Ovary (tissue), 9 donors: ENCODE data around the gene FAF2. TPM values are rescaled to one million over a fixed set of nuclear protein-coding genes. Genes with fewer than 3 reads are reported as not detected.

Source experiments
- DNase-seq, 5 donors: peaks; one replicate each; pipeline ENCODE4 v3.0.0-alpha.2; 2019 to 2020
- H3K27ac ChIP-seq, 2 donors: fragments of 200-600 bp; one replicate each; pipeline versions ENCODE4 v1.5.1 to v1.8.0; 2019 to 2022
- H3K27me3 ChIP-seq: fragments of 200-600 bp; one replicate; pipeline ENCODE4 v1.8.0; 2022
- H3K36me3 ChIP-seq: fragments of 200-600 bp; sonication (generic); one replicate; pipeline ENCODE4 v1.5.1; 2019
- H3K4me1 ChIP-seq: one replicate; pipeline ENCODE4 v1.8.1; 2013; ENCODE audit warnings: mild to moderate bottlenecking, moderate library complexity; ENCODE audit not compliant: insufficient read depth
- H3K4me3 ChIP-seq: fragments of 200-600 bp; sonication (generic); one replicate; pipeline ENCODE4 v1.5.1; 2017
- H3K9me3 ChIP-seq, 2 donors: fragments of 200-600 bp in 1 of 2; sonication (generic) in 1 of 2; one replicate each; pipeline versions ENCODE4 v1.5.1 to v1.8.1; 2013 to 2019; ENCODE audit warnings: mild to moderate bottlenecking in 1 of 2, moderate library complexity in 1 of 2
- EP300 ChIP-seq: sonication (generic); formaldehyde crosslinking; IDR thresholded peaks from one replicate; pipeline ENCODE4 v1.6.1; 2017; ENCODE audit warnings: antibody characterized with exemption
- POLR2A ChIP-seq: fragments of 450-650 bp; IDR thresholded peaks from one replicate; pipeline ENCODE4 v1.6.1; 2017; ENCODE audit warnings: antibody characterized with exemption, mild to moderate bottlenecking, moderate library complexity
- WGBS, 3 donors: extraction: QIAGEN DNeasy Blood & Tissue Kit in 1 of 3; methylation state at CpG; one replicate each; pipeline versions ENCODE4 v1.1.5 to v1.1.7; 2013 to 2017; 5-methylcytosine and 5-hydroxymethylcytosine counted together
- intact Hi-C, 4 donors: fragments of 100-400 bp; cut with DNase I; formaldehyde crosslinking; loops; one replicate each; pipeline versions ENCODE4 v1.11.0 to v1.15.1; 2022 to 2023
- polyA plus RNA-seq, 2 donors: library from polyadenylated mRNA; stranded (reverse); fragments of 200-250 nt in 1 of 2; fragments of 350-450 nt in 1 of 2; fragmentation: Illumina TruSeq in 1 of 2; extraction: RNeasy Lipid Tissue Mini Kit (QIAGEN cat#74804) in 1 of 2; gene quantifications; one replicate each; pipeline ENCODE4 v1.2.3, GENCODE V29; 2013 to 2014
- total RNA-seq, 7 donors: library from RNA; depleted of rRNA in 2 of 7; stranded (reverse); fragments of >200 nt in 2 of 7; fragmentation: NEBNext Ultra II Directional in 3 of 7; extraction: Animal tissue kit (Norgen Biotek cat#: 25700) in 3 of 7; gene quantifications; one replicate each; pipeline versions ENCODE4 v1.1.0 to v1.2.4, GENCODE V29; 2016 to 2023
- TF ChIP-seq, protein P1 (sequence below), 3 donors: fragments of 450-650 bp in 2 of 3; fragments of 200-600 bp in 1 of 3; IDR thresholded peaks; one replicate each; pipeline versions ENCODE4 v1.5.1 to v1.8.0; 2016 to 2022; ENCODE audit warnings: antibody characterized with exemption in 3 of 3, mild to moderate bottlenecking in 1 of 3
- donor health status: DM: no; HTN: no; CAD: no; lungs with moderate emphysema.
- donor health status: DM: no; HTN: no; CAD: no.
- donor health status: Bipolar disorder and iron deficiency.
- donor health status: DM: yes; HTN: yes; CAD: no.
- donor health status: DM: no; HTN: no; CAD: no.
- donor health status: DM: yes; HTN: yes; CAD: no.

FAF2 gene
- total and polyA plus RNA-seq, 9 donors, result 17.2 to 46.7 (median 34.4) TPM

- no peaks in the 10 kb centered on the region for H3K27me3 ChIP-seq
- H3K27ac ChIP-seq, result no peak overlapping the region
Measured at GRCh38 chr5:176458904-176459561, 10.8 kb downstream of the FAF2 start.

DNA sequence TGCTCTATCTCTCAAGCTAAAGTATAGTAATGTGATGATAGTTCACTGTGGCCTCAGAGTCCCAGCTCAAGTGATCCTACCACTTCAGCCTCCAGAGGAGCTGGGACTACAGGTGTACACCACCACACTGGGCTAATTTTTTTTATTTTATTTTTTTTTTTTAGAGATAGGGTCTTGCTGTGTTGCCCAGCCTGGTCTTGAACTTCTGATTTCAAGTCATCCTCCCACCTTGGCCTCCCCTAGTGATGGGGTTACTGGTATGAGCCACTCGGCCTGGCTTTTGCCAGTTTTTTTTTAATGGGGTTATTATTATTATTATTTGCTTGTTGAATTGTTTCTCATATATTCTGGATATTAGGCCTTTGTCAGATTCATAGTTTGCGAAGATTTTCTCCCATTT lies 13.2 kb downstream of the FAF2 start:
- no peaks in the 10 kb centered on the region for H3K36me3 ChIP-seq
- no peak overlapping the region for H3K4me3 ChIP-seq
- H3K9me3 ChIP-seq, result no peaks in the 10 kb centered on the region
- TF ChIP-seq, protein P1, sequence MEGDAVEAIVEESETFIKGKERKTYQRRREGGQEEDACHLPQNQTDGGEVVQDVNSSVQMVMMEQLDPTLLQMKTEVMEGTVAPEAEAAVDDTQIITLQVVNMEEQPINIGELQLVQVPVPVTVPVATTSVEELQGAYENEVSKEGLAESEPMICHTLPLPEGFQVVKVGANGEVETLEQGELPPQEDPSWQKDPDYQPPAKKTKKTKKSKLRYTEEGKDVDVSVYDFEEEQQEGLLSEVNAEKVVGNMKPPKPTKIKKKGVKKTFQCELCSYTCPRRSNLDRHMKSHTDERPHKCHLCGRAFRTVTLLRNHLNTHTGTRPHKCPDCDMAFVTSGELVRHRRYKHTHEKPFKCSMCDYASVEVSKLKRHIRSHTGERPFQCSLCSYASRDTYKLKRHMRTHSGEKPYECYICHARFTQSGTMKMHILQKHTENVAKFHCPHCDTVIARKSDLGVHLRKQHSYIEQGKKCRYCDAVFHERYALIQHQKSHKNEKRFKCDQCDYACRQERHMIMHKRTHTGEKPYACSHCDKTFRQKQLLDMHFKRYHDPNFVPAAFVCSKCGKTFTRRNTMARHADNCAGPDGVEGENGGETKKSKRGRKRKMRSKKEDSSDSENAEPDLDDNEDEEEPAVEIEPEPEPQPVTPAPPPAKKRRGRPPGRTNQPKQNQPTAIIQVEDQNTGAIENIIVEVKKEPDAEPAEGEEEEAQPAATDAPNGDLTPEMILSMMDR (IDR thresholded peaks at IDR 0.05), result no peak
- no peak for TF ChIP-seq EP300
- no peak for TF ChIP-seq POLR2A
- intact Hi-C loops, result no loop called here
- DNase-seq, result no peak
- H3K27me3 ChIP-seq, result no peaks in the 10 kb centered on the region
- H3K27ac ChIP-seq, result no peak overlapping the region
- 91 to 95% (median 92%) methylated on average over 2 of the region's 2 CpGs for WGBS, 3 donors
- peaks cover 8% of the 10 kb centered on the region for H3K4me1 ChIP-seq

More at GRCh38 chr5:176458904-176459561, 10.8 kb downstream of the FAF2 start:
- TF ChIP-seq POLR2A (no peak), EP300 (no peak)
- TF ChIP-seq, protein P1 (IDR thresholded peaks at IDR 0.05), result no peak
- Histone ChIP-seq H3K4me3 (no peak overlapping the region), H3K4me1 (peaks cover 2% of the 10 kb centered on the region), H3K36me3 (no peaks in the 10 kb centered on the region), H3K9me3 (no peaks in the 10 kb centered on the region)
- 96 to 98% (median 98%) methylated on average over 3 of the region's 3 CpGs for WGBS, 3 donors
- no peak for DNase-seq
- intact Hi-C loops, result loop anchor here in 1 of 4 donors (5.0 kb wide), 1 partner anchor 63 kb away; no protein-coding TSS in a partner anchor

- H3K9me3 ChIP-seq, result no peaks in the 10 kb centered on the region
- 92 to 94% (median 93%) methylated on average over 7 of the region's 7 CpGs for WGBS, 3 donors
- no peaks in the 10 kb centered on the region for H3K27me3 ChIP-seq
- intact Hi-C loops, result no loop called here
- no peak overlapping the region for H3K27ac ChIP-seq
- no peaks in the 10 kb centered on the region for H3K36me3 ChIP-seq
- no peak for TF ChIP-seq EP300
- TF ChIP-seq, protein P1 (IDR thresholded peaks at IDR 0.05), result no peak
- no peak for TF ChIP-seq POLR2A
- peaks cover 17% of the 10 kb centered on the region for H3K4me1 ChIP-seq
- no peak overlapping the region for H3K4me3 ChIP-seq
- DNase-seq, result no peak
Measured at GRCh38 chr5:176463113-176463764, 15.1 kb downstream of the FAF2 start.

DNA sequence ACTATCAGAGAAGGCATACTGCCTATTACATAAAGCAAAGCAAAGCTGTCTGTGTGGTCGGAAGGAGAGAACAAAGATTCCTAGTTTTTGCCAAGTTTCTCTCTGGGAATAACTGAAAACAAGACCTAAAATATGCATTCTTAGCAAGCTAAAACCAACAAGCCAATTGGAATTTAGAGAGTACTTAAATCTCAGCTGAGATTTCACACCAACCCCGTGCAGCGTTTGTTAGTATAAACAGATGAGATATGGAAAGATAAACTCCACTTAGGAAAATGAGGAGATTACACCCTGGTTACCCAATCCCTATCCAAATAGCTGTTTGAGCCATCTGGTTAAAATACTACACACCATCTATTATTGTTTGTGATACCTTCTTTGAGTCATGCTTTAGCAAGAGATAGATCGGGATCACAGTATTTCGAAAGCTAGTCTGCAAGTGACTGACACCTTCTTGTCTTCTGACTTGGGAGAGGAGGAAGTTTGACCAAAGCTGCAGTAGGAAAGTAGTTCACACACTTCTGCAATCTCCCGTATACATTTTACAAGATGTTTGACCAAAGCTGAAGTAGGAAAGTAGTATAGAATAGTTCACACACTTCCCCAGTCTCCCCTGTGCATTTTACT lies 18.2 kb downstream of the FAF2 start:
- no peaks in the 10 kb centered on the region for H3K27me3 ChIP-seq
- H3K36me3 ChIP-seq, result no peaks in the 10 kb centered on the region
- peaks cover 14% of the 10 kb centered on the region for H3K4me1 ChIP-seq
- no peak overlapping the region for H3K4me3 ChIP-seq
- DNase-seq, result no peak
- TF ChIP-seq EP300 (no peak), POLR2A (no peak)
- TF ChIP-seq, protein P1 (IDR thresholded peaks at IDR 0.05), result no peak
- WGBS, 3 donors, result 11 to 25% (median 17%) methylated on average over 6 of the region's 6 CpGs
- no peak overlapping the region for H3K27ac ChIP-seq
- no peaks in the 10 kb centered on the region for H3K9me3 ChIP-seq
- intact Hi-C loops, result no loop called here
